ACHN (cell line): Measurements from ENCODE around the gene ERN1.

ENCODE experiments used
- DNase-seq: peaks from one replicate; pipeline ENCODE4 v3.0.0-alpha.2; 2015
- in situ Hi-C: cut with HindIII; loops from 2 replicates; pipeline ENCODE4 v1.10.0; 2017; ENCODE audit warnings: low sequenced_read_pairs, low pct_ligation_motif_present, low pct_unique_long_range_greater_than_20kb

The ERN1 gene

DNA sequence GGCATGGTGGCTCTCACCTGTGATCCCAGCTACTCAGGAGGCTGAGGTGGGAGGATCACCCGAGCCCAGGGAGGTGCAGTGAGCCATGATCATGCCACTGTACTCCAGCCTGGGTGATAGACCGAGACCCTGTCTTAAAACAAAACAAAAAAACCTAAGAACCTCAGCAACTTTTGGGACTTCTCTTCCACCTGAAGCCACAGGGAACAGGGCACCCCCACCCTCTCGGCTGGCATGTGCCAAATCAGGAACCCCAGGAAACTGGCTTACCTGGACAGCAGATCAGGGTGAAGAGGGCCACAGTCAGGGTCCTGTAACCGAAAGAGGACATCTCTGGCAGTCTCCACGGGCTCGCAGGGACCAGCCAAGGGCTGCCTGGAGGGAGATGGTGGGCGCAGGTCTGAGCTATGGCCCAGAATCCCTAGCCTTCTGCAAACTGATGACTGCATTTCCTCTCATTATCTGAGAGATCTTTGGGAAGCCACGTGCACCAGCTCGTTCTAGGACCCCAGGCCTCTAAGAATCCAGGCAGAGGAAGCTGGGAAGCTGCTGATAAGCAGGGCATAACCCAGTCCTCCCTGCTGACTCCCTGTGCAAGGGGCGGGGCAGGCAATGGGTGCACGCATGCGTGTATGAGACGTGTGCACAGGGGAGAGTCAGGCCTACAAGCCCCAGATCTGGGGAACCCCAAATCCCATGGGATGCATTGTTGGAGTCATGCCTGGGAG is 123.4 kb downstream of the ERN1 start:
- DNase-seq, result no peak
- in situ Hi-C loops, result no loop called here

DNA sequence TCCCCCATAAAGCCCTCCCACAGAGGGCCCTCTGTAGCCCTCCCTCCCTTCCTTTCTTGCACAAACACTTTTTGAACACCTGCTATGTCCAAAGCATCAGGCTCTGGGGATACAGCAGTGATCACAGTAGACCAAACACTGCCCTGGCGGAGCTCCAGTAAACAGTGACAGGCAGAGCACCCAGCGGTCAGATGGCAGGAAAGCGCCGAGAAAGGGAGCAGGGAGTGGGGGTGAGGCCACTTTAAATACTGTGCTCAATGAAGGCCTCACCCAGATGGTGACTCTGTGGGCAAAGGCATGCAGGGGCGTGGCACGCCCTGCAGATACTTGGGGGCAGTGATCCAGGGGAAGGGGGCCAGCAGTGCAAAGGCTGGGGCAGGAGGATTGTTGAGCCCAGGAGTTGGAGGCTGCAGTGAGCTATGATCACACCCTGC is 124.2 kb downstream of the ERN1 start:
- in situ Hi-C loops, result no loop called here
- DNase-seq, result peak; percentile 33

DNA sequence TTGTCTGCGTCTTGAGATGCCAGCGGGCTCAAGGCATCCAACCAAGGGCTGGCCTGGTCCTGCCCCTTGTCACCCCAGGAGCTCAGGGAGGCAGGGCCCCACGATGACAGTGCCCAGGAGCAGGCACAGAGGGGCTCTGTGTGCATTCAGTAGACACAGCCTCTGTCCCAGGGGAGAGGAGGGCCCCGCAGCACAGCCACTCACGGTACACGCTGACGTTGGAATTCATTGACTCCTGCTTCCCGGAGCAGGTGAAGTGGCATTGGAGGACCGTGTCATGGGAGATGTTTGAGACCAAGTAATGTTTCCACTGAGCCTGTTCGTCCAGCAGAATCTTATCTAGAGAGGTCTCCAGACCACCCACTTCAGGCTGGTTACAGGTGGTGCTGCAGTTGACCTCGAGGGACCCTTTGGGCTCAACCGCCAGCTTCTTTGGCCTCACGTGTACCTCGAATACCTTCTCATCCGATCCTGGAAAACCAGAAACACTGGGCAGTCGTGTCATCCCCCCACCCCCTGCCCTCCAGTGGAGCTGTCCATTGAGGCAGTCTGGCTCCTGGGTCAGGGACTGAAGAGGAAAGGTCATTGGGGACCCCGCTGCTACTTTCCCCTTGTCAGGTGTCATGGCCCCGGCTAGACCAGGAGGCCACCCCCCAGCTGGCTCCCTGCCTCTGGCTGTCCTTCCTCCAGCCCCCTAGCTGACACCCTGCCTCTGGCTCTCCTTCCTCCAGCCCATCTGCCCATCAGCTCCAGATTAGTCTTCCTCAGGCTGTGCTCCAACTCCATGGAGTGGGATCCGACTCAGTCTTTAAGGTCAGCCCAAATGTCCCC is 124.8 kb downstream of the ERN1 start:
- DNase-seq, result no peak
- in situ Hi-C loops, result no loop called here

DNA sequence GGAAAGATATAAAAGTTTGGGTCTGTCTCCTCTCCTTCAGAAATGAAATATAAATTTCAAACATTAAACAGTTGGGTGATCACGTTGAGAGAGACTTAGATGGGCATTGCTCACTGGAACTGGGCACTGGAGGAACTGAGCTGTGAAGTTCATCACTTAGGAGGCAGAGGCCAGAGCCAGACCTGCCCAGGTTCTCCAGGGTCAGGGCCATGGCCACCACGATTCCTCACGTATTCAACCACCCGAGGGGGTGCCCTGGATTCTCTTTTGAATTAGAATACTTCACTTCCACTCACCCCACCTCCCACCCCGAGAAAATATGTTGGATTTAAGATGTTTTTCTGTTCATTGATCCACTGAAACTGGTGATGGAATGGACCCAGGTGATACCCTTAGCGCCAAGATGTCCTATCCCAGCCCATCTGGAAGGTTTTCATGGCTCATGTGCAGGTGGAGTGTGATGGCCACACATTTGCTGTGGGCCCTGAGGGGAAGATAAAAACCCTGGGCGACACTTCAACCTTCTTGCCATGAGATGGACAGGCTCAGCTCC is 125.7 kb downstream of the ERN1 start:
- no peak for DNase-seq
- in situ Hi-C loops, result no loop called here

DNA sequence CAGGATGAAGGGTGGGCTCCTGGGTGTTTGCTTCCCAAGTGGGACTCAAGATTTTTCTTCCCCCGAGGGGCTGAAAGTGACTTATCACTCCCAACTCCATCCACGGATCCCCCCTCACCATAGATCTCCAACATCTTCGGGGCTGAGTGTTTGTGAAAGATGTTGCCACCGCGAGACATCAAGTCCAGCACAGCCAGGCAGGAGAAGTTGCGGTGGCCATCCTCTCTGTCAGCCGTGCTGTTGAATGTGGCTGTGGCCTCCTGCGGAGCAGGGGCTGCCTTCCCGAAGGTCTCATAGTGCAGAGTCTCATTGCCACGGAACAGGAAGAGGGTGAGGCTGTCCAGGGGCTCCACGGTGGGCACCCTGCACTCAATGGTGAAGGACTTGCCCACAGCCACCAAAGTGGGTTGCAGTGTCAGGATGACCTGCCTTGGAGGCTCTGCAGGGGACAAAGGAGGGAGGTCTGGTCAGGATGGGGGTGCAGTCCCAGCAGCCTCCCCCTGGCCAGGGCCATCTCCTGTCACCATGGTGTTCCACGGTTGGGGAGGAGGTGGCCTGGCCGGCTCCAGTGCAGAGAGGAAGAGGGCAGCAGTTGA is 126.3 kb downstream of the ERN1 start:
- DNase-seq, result no peak
- in situ Hi-C loops, result no loop called here

DNA sequence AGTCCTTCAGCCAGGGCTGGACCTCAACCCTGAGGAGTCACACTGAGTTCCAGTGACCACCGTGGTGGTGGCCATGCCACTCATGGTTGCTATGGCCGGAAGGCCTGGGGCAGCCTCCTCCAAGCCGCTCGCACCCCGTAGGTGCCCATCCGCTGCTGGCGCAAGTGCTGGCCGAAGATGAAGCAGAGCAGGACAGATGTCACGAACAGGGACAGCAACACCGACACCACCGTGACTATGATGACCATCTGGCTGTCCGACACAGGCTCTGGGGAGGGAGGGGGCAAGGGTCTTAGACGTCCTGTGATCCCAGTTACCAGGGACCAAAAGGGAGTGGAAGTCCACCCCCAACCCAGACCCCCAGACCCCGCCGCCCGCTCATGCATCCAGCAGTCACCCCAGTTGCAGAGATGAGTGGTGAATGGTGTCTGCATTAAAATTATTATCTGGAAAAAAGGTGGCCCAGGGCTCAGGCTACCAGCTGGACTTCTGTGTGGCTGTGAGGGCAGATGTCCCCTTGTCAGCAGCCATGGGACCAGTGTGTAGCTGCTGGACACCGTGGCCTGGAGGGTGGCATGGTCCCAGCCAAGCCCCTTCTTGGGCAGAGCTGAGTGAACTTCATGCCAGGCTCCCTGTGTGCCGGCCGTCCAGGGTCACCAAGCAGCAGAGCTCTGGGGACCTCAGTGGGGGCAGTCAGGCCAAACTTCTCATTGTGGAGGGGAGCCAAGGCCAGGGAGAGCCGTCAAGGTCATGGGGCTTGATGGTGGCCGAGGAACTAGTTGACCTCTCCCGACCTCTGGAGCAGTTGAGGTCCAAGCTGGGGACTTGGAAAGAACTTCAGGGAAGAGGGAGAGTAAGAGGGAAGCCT is 127.1 kb downstream of the ERN1 start:
- DNase-seq, result no peak
- in situ Hi-C loops, result no loop called here

DNA sequence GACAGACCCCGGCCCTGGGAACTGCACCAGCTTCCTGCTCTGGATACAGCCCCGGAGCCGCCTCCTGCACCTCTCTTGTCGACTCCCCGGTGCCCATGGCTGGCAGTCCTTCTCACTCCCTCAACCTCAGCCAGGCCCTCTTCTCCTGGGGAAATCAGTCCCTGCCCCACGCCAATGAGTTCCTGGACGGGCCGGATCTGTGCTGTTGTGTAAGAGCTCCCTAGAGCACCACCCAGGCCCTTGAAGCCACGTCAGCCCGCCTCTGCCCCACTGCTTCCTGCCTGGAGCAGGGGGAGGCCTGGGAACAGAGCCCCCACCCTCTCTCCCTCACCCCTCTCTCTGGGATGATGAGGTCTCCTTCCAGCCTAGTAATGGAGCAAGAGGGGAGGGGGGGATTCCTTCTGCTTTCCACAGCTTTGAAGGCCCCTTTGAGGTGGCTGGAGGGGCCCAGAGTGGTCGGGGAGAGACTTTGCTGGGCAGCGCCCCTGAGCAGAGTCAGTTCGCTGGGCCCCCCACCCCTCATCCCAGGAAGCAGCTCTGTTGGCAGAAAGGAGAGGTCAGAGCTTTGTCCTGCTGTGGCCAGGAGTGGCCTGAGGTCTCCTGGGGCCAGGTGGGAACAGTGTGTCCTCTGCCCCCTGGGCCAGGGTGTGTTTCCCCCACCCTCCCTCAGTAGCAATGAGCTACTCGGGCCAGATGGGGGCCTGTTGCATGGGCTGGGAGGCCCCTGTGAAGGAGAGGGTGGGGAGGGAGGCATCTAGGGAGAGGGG is 128.0 kb downstream of the ERN1 start:
- in situ Hi-C loops, result no loop called here
- no peak for DNase-seq

DNA sequence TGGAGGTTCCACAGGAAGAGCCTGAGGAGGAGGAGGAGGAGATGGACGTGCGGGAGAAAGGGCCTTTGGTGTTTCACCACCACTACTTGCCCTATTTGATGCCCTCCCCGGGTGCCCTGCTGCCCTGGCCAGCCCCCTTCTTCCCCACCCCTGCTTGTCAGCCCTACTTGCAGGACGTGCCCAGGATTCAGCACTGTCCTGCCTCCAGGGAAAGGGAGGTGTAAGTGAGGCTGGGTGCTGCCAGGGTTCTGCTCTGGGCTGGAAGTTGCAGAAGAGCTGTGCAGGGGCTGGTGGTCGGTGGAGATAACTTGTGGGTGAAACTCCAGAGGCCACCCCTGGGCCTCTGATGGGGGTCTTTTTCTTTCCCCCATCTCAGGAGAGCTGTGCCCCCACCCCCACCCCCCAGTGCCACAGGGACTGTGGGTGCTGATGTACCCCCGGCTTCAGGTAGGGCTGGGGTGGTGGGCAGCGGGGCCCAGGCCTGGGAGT is 128.8 kb downstream of the ERN1 start:
- DNase-seq, result no peak
- in situ Hi-C loops, result no loop called here

DNA sequence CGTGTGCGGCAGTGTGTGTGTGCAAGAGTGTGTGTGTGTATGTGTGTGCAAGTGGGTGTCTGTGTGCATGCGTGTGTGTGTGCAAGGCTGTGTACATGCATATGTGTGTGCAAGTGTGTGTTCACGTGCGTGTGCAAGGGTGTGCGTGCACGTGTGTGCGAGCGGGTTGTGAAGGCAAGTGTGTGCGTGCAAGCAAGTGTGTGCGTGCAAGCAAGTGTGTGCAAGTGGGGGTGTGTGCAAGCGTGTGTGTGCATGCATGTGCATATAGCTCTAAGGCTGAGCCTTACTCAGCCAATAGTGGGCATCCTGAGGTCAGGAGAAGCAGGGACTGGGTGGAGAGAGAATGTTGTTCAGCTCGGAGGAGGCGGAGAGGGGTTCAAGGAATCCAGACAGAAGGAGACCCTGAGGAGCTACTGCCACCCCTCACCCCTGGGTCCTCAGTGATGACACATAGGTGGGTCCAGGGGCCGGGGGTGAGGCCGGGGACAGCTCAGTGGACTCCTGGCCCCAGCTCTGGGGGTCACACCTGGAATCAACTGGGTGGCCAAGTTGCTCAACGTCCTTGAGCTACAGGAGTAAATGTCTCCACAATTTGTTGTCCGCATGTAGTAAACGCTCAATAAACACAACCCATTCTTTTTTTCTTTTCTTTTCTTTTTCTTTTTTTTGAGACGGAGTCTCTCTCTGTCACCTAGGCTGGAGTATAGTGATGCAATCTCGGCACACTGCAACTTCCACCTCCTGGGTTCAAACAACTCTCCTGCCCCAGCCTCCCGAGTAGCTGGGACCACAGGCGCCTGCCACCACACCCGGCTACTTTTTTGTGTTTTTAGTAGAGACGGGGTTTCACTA is 130.0 kb downstream of the ERN1 start:
- no peak for DNase-seq
- in situ Hi-C loops, result no loop called here

DNA sequence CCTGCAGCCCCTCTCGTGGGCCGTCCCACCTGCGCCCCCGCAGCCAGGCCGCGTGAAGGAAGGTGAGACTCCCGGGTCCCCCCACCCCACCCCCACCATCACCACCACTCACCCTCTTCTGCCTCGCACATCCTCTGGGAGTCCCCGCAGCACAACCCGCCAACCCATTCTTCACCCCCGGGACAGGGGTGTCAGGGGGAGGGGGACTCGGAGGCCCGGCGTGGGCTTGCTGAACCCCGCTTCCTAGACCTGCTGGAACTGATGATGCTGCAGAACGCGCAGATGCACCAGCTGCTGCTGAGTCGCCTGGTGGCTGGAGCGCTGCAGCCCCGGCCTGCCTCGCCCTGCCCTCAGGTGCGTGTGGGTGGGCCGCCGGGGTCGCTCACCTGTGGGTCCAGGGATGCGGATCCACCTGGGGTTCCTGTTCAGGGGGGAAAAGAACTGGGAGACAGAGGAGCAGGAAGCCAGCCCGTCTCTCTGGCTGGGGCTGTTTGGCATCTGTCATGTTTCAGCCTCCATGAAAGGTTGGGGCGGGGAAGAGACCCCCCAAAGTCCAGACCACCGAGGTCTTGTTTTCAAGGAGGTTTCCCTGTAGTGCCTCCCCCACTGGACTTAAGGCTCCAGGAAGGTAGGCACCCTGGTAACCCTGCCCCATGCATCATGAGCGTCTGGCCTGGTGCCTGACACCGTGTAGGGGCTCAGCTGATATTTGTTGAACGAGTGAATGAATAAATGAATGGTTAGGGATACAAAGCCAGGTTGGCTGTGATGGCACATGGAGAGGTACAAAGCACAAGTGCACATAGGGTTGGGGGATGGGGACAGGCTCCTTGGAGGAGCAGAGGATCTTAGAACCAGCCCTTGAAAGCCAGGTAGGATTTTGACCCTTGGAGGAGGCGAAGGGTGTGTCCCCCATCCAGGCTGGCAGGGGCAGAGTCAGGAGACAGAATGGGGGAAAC is 130.9 kb downstream of the ERN1 start:
- in situ Hi-C loops, result no loop called here
- DNase-seq, result no peak

DNA sequence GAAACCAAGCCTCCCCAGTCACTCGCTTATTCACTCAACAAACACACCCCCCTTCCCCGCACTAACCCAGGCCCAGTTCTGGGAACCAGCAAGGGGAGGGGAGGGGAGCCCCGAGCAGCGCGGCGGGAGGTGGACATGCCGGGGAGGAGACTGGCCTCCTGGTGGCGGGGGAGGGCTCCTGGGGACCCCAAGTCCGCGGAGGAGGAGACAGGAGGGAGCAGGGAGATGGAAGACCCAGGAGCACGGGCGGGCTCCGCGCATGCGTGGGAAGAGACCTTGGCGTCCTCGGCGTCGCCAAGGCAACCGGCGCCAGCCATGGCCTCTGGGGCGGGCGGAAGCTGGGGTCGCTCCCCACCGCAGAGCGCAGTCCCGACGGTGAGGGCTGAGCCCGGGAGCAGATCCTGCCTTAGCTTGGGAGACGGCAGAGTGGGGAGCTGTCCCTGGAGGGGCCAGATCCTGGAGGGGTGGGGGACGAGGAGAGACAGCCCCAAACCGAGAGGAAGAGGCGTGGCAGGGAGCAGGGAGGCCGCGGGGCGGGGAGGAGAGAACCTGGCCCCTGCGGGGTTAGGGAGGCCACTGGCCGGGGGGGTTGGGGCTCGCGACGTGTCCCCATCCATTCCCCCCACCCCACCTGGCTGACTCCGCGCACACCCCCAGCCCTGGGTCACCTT is 131.8 kb downstream of the ERN1 start, which contains the start of gene PRR29:
TSS of gene PRR29 (plus strand) at position 302 of the 671 bp plus-strand sequence. CDS start at position 316, 14 bp downstream.
- in situ Hi-C loops, result no loop called here
- peak; percentile 77 for DNase-seq

DNA sequence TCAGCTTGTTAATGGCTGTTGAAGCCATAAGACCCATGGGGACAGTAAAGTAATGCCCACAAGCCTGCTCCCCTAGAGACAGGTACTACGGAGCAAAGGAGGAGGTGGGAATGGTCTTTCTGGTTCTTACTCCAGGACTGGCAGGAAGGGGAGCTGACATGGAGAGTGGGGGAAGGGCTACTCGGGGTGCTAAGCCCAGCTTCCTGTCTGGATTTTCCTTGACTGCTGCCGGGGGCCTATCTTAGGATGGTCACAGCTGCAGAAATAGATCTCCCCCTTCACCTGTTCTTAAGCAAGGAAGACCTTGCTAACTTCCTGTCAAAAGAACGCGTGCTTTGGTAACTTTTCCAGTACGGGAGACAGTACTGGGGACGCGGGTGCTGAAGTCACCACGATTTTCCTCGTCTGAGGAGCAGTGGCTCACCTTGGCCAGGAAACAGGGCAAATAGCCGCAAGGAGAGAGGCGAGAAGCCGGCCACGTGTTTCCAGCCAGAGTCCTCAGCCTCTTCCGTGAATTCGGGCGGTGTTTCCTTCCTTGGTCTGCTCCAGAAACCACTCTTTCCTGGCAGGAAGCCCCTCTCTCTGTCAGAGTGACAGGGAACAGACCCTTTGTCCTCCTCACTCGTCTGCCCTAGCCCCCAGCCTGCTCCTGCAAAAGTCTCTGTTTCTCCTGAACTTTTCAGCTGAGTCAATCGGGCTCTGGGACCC is 132.4 kb downstream of the ERN1 start:
- DNase-seq, result no peak
- in situ Hi-C loops, result no loop called here

DNA sequence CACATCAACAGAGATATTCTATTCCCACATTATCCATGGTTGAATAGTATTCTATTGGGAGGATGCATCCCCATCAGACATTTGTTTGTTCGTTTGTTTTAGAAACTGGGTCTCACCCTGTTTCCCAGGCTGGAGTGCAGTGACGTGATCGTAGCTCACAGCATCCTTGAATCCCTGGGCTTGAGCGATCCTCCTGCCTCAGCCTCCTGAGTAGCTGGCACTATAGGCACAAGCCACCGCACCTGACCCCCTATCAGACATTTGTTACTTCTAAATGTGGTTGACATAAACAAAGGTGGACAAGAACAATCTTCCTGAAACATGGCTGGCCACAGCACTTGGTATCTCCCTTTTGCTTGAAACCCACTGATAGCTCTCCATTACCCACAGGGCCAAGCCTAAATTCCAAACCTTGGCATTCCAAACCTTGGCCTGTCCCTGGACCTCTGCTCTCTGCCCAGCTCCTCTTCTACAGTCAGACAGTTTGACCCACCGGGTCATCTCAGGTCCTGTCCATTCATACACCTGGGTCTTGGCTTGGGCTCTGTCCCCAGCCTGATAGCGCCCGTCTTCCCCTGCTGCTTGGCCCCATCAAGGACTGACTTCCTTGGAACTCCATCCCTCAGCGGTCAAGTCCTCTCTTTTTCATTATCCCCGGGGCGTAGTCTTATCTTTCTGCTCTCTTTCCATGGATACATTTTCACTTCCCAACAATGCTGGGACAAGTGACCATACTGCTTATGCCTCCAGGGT is 133.3 kb downstream of the ERN1 start:
- no peak for DNase-seq
- in situ Hi-C loops, result no loop called here

DNA sequence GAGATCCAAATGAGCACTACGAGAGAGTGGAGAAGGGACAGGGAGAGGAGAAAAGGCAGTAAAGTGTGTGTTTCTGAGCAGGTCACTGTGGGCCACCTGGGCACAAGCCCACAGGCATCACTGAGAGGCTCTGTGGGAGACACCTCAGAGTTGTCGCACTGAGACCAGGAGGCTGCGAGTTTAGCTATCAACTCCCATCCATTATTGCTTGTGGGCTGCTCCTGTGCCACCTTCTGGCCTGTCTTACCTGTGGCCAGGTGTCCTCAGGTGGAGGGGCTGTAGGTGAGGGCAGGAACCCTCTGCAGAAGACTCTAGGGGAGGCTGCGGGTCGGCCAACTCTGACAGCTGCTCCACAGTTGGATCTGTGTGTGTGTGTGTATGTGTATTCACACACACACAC is 134.3 kb downstream of the ERN1 start:
- in situ Hi-C loops, result no loop called here
- no peak for DNase-seq
